HG03571 (cell line): Measurements from ENCODE around the gene CYP39A1.
"Not testable (repeated sequence)": the region's sequence is repeated elsewhere in the genome, so short reads cannot be mapped to it uniquely, and the experiment has no call there.

Experiments
- ATAC-seq: cut with Tn5 transposase; IDR thresholded peaks from one replicate; pipeline ENCODE4 v1.9.1; 2021; ENCODE audit not compliant: unreplicated experiment

The CYP39A1 gene

DNA sequence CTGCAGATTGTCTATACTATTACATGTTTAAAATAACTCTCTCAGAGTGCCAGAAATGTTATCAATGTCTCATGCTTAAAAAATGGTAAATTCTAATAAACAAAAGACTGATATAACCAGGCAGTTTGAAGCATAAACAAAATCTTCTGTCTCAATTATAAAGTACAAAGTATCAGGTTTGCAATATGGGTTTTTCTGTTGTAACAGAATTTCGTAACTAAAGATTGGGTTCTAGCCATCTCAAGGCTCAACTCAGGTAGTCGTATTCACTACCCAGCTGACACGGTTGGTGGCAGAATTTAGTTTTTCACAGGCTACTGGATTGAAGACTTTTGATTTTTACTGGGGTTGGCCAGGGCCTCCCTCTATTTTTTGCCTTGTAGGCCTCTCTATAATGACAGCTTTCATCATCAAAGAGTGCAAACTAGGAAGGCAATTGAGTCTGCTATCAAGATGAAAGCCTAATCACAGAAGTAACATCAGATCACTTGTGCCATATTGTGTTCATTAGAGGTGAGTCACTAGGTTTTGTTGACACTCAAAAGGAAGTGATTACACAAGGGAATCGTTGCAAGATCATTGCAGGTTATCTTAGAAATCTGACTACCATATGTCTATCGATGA is 3.6 kb downstream of the CYP39A1 start:
- ATAC-seq, result no peak

DNA sequence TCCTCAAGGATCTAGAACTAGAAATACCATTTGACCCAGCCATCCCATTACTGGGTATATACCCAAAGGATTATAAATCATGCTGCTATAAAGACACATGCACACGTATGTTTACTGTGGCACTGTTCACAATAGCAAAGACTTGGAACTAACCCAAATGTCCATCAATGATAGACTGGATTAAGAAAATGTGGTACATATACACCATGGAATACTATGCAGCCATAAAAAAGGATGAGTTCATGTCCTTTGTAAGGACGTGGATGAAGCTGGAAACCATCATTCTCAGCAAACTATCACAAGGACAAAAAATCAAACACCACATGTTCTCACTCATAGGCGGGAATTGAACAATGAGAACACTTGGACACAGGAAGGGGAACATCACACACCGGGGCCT is 4.5 kb downstream of the CYP39A1 start:
- ATAC-seq, result not testable (repeated sequence)

DNA sequence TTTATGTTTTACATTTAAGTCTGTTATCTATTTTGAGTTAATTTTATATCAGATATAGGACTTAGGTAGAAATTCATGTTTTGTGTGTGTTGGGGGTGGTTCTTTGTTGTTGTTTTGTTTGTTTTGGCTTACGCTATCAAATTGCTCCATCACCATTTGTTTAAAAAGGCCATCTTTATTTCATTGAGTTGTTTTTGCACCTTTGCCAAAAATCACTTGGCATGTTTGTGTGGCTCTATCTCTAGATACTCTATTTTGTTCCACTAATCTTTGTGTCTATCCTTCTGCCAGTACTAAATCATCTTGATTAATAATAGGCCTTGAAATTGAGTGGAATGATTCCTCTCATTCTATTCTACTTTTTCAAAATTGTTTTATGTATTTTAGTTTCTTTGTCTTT is 7.4 kb downstream of the CYP39A1 start:
- ATAC-seq, result no peak

DNA sequence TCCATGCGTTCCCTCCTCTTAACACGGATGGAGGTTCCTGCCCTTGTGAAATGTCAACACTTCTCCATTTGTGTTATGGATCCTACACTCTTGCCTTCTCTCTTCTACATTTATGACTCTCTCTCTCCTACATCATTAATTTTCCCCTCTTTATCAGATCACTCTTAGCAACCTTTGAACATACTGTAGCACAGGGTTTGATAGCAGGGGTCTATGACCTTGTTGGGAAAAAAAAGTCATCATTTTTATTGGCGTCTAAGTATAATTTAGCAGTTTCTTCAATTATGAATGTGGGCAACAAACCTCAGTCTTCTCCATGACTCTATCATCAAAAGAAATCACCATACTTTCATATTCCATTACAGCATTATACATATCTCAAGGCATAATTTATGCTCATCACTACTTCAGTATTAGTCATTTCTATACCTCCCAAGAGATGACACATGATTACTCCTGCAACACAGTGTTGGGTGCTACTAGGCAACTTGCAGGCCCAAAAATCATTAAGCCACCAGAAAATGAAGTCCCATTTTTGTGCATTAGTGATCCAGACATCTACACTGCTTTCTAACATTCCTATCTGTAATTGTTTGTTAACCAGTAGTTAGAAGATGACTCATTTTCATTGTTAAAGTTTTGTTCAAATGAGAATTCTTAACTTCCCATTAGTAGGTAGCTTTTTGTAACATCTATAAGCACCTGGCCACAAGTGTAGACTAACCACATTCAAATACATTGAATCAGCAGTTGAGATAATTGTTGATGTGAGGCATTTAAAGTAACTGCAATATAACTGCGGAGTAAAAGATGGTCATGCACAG is 9.5 kb downstream of the CYP39A1 start:
- ATAC-seq, result no peak

DNA sequence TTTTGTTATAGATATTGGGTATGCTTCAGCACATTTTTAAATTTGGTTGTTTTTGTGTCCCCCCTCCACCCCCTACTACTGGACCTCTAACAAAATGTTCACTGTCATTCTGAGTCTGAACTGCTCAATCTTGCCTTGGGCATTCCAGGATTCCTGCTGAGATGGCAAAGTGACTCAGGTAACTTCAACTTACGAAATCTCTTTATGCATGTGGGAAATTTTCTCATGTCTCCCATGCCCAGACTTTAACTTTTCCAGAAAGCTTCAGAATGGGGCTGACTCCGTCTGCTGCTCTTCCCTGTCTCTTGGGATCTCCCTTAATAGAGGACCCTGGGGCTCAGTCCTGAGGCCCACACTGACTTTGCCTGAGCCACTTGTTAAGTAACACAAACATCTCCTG is 14.0 kb downstream of the CYP39A1 start:
- ATAC-seq, result no peak

DNA sequence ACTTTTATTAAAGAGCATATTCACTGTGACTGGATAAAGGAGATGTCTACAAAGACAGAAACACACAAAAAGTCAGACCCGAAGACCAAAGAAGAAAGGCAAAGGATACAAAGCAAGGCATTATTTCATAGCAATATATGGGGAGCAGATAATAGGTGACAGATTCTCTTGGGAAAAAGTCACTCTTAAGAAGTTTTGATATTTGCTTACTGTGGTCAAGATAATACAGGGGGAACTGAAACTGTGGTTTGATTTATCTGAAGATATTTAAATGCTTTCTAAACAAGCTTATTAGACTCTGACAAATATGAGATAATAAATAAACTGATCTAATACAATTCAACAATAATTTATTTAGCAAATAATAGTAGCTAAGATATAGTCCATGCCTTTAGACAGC is 14.7 kb downstream of the CYP39A1 start:
- ATAC-seq, result no peak

DNA sequence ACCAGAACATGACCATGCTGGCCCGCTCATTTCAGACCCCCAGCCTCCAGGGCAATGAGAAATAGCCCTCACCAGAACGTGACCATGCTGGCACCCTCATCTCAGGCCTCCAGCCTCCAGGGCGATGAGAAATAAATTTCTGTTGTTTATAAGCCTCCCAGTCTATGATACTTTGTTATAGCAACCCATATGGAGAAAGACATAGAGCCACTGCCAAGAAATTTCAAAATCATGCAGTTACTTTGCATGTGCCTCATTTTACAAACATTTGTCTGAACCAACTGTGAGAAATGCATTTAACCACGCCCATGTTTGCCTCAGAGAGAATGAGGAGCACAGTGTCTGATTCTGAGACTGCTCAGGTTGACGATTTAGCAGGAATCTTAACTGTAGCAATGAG is 15.5 kb downstream of the CYP39A1 start:
- no peak for ATAC-seq

DNA sequence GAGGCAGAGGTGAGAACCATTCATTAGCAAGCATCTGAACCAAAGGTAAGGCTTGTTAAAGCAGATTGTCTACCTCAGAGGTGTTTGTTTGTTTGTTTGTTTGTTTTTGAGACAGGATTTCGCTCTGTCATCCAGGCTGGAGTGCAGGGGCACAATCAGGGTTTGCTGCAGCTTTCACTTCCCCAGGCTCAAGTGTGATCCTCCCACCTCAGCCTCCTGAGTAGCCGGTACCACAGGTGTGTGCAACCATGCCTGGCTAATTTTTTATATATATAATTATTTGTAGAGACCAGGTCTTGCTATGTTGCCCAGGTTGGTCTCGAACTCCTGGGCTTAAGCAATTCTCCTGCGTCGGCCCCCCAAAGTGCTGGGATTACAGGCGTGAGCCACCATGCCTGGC is 17.2 kb downstream of the CYP39A1 start:
- no peak for ATAC-seq

DNA sequence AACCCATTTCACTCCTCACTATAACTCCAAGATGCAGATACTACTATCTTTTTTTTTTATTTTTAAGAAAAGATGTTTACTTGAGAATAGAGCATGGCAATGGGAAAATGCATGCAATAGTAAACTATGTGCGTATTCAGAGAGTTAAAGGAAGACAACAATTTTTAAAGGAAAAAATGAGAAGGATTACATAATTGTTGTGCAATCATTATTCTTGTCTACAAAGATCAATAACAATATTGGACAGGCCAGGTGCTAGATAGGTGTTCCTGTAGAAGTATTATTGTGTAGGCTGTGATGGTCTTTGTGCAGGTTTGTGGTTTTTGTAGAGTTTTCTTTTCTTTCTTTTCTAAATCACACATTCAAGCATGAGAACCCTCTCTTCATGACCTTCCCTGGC is 20.6 kb downstream of the CYP39A1 start:
- ATAC-seq, result no peak

DNA sequence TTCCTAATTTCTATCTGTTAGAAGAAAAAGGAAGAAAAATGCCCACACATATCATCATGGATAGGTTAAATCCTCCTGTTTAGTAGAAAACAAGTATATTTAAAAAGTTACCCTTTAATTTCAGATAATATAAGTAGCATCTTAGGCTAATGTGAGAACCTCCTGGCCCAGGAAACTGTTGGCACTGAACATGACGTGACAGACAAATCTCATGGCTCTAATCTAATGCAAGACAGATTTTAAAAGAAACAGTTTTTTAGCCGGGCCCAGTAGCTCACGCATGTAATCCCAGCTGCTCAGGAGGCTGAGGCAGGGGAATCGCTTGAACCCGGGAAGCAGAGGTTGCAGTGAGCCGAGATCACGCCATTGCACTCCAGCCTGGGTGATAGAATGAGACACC is 22.9 kb downstream of the CYP39A1 start:
- ATAC-seq, result no peak

DNA sequence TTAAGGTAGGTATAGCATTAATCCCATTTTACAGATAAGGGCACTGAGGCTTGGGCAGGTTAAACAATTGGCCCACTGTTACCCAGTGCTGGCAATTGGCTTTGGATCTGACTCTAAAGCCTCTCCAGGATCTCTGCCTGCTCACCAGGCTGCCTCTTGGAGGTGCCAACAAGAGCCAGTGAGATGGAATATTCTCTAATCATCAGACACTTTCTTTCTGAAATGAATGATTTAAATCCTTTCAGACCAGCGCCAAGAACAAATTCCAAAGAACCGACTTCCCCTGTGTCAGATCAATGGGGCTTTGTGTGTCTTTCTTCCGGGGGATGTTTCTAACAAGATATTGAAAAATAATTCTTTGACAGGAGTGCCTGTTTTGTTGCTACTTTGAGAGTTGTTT is 23.6 kb downstream of the CYP39A1 start:
- no peak for ATAC-seq

DNA sequence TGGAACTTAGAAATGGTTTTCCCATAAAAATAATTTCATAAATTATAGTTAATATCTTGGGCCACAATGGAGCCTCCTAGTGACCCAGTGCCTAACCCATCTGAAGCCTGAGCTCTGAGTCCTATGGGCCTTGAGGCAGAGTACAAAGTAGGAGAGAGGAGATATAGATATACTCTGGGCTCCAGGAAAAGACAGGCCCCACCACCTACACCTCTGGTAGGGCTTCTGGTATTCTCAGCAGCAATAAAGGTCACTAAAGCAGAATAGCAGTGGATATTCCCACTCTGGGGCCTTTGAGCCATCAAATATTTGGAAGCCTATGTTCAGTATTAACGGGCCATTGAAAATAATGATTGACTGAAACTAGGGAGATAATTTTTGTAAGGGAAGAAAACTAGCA is 24.1 kb downstream of the CYP39A1 start:
- no peak for ATAC-seq

DNA sequence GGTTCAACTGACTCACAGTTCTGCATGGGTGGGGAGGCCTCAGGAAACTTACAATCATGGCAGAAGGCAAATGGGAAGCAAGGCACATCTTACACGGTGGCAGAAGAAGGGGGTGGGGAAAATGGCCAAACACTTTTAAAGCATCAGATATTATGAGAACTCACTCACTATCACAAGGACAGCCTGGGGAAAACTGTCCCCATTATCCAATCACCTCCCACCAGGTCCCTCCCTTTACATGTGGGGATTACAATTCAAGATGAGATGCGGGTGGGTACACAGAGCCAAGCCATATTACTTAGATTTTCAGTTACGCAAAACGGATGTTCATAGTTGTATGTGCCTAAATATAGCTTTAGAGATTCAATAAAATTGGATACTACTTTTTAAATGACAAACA is 25.6 kb downstream of the CYP39A1 start:
- ATAC-seq, result no peak

DNA sequence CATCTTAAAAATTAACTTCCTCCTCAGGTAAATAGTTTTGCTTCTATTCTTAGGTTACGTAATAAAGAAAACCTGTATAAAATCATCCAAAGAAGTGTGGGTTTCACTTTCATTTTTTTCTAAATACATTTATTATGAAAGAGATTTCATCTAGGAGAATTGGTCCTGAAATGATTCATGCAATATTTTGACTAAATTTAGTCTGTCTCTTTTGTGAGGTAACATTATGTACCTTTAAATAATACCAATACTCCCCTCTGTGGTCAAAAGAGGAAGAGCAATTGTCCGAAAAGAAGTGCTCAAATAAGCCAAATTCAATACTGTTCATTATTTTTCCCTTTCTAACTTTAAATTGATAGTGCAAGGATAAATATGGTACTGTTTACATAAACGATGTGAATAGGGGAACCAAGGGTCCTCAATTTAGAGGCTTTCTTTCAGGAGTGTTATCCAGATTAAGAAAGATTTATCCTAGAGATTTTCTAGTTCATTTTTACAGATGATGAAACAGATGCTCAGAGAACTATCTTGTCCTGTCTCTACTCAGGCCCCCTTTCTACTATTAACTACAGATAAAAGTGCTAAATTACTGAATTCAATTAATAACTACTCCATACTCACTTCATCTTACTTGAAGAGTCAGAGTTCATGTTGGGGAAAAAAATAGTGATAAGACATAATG is 26.2 kb downstream of the CYP39A1 start:
- ATAC-seq, result no peak

DNA sequence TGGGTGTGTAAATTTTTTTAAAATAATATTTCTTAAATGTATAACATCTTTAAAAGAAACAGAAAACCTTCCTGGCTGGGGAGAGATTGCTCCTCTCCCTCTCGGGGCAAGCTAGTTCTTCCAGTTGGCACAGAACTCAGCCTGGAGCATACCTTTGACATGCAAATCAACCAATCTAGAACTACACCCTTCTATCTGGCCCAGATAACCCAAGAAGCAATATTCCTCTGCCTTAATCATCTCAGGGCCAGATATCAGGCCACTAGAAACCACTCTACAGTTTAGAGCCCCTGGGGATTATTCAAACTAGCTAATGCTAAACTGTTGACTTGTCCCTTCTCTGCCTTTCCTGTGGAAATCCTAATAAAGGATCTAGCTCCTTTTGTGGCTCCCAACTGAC is 33.9 kb downstream of the CYP39A1 start:
- ATAC-seq, result no peak

DNA sequence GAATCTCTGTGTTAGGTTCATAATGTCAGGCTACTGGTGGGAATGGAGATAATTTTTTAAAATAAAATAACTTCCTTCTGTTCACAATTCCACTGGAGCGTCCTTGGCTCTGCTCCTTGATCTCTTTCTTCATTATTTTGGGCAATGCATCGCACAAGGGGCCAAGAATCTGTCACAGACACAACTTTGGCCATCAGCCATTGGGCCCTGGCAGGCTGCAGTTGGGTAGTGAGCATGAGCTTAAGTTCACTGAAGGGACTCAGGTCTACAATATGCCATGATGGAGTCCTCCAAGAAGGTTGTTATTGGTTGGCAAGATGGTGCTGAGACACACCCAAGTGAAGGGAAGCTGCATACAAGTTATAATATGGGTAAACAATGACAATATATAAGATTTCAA is 40.0 kb downstream of the CYP39A1 start:
- ATAC-seq, result no peak

DNA sequence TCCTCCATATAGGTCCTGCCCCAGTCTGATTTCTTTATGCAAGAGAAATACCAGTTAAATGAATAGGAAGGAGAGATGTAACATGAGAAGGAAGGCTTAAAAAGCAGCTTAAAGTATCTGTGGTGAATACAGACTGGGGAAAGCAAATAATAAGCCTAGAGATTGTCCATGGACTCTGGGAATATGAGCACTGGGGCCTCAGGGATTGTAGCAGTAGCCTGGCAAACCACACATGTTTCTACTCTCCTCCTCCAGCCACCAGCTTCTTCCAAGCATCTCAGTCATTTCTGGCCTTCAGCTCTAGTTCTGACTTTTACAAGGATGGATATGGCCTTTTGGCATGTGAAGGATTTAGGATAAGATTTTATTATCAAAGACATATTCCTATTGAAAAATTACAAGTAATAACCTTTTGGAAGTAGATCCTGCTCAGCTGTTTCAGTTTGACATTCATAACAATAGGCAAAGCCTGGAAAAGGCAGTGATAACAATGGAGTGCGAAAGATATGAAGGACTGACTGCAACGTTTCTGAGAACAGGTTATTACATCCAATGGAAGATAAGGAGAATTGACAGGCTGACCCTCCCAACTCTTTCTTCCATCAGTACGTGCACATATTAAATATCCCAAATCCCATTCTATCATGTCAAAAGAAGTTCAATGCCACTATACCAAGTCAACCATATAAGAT is 41.6 kb downstream of the CYP39A1 start:
- no peak for ATAC-seq

DNA sequence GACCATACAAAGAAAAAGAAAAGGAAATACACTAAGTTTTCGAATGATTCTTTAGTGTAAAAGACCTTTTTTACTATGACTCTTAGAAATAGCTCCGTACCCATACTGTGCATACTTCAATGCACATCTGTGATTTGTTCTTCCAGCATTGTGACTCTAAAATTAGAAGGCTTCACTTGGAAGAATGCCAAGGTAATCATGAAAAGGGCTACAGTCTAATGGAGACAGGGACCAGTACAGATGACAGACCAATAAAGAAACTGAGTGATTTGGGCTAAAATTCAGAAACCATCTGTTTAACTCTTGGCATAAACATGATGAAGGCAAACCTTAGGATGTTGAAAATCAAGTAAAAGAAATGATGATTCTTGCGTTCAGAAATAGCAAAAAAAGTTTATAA is 46.3 kb downstream of the CYP39A1 start:
- ATAC-seq, result no peak

DNA sequence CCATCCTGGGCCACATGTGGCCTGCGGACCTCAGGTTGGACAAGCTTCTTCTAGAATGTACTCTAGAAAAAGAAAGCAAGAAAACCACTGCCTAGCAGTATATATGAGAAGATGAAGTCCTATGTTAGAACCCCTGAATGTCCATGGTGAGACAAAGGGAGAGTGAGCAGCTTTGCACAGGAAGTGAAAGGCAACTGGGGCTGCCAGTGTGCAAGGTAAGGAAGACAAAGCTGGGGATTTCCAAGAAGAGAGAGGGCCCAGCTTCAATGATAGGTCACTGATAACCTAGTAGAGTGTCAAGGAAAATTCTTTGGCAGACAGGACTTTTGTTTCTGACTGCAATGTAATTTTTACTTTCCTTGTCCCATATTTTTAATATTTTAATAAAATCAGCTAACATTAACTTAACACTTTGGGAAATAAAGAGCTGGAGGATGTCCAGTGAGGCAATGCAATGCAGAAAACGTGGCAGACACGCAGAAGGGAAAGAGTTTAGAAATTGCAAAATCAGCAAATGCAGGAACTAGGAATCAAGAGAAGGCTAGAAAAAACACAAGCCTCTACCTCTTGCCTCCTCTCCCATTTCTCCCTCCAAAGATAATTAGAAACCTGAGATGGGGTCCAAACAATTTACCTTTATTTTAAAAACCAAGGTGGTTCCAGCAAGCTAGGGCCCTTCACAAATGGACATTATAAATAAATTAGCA is 47.4 kb downstream of the CYP39A1 start:
- ATAC-seq, result no peak

DNA sequence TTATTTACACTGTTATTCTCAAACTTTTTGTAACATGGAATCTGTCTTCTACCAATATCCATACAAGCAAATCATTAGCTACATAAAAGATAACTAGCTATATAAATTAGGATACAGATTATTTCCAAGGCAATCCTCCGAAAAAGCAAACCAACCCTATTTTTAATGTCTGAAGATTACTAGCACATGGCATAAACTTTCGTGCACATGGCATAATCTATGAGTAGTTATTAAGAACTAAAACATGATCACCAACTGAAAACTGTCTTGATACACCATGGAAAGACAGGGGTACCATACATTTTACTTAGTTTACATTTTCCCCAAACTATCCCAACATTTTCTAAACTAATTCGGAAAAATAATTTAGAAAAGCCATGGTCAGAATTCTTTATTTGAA is 54.4 kb downstream of the CYP39A1 start:
- ATAC-seq, result no peak

DNA sequence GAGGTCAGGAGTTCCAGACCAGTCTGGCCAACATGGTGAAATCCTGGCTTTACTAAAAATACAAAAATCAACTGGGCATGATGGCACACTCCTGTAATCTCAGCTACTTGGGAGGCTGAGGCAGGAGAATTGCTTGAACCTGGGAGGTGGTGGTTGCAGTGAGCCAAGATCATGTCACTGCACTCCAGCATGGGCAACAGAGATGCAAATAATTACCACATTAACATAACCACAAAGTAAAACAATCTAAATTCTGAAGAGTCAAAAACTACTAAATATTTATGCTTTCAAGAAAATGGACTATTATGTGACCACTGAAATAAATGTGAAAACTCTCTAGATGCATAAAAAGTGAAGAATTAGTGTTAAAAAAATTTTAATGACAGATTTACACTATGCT is 59.9 kb downstream of the CYP39A1 start:
- no peak for ATAC-seq
